DLD1 (cell line): Measurements from ENCODE around the gene SEC14L1.
"Not testable (repeated sequence)": the region's sequence is repeated elsewhere in the genome, so short reads cannot be mapped to it uniquely, and the experiment has no call there.

Source experiments
- in situ Hi-C: cut with HindIII; loops from 2 replicates; pipeline ENCODE4 v1.10.0; 2017; ENCODE audit warnings: low sequenced_read_pairs

SEC14L1 gene

DNA sequence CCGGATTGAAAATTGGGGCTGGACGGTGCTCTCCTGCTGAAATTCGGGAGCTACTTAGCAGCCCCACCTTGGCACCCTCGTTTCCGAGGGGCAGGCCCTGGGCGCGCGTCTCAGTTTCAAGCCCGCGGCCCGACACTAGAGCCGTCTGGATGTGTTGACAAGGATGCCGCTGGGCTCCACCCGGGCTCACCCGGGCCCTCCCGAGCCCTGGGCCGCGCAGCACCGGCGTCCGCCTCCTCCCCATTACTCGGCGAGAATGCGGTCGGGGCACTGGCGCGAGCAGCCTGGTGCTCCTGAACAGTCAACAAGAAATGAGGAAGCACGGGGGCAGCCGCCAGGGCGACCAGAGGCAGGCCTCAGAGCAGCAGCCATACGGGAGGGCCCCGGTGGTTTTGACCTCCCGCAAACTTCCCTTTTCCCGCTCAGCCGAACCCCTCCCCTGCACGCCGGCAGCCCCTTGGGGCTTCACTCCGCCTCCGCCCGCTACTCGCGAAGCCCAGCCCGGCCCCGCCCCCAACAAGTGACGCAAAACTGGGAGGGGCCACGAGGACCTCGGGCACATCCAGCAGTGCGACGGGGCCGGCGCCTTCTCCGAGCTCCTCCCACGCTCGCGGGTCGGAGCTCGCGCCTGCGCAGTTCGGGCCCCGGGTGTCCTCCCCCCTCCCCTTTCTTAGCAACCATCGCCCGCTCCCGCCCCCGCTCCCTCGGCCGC lies 447 bp upstream of the SEC14L1 start:
- in situ Hi-C loops, result no loop called here

DNA sequence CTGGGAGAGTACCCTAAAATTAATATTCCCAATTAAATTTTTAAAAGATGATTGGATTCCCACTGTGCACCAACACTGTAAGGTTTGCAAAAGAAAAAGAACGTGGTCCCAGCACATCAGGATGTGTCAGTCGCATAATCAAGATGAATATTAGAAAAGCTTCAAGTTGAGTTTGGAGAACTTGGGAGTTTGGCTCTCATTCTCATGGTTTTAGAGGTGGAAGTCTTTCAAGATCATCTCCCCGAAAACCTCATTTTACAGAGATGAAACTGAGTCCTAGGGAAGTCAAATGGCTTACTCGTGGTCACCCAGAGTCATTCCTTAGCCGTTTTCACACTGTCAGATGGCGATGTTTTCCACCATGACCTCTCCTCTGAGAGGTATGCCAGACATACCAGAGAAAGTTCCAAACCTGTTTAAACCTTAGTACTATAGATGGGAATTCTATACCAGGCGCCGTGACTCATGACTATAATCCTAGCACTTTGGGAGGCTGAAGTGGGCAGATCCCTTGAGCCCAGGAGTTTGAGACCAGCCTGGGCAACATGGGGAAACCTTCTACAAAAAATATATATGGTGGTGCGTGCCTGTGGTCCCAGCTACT lies 1.2 kb downstream of the SEC14L1 start:
- in situ Hi-C loops, result no loop called here

DNA sequence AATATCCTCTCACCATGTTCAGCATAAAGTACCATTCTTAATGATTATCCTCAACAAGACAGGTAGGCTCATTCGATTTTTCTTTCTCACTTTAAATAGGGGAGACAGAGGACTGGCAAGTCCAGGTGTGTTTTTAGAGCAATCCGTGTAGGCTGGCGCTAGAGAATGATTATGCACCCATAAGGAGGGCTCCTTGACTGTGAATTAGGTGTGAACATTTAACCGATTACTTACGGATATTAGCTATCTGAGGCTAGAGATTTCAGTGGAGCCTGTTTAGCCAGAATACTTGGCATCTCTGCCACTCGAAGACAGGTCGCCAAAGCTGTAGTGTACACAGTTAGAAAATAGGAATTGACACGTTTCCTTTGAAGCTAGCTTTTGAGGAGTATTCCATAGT lies 1.9 kb downstream of the SEC14L1 start:
- in situ Hi-C loops, result no loop called here

DNA sequence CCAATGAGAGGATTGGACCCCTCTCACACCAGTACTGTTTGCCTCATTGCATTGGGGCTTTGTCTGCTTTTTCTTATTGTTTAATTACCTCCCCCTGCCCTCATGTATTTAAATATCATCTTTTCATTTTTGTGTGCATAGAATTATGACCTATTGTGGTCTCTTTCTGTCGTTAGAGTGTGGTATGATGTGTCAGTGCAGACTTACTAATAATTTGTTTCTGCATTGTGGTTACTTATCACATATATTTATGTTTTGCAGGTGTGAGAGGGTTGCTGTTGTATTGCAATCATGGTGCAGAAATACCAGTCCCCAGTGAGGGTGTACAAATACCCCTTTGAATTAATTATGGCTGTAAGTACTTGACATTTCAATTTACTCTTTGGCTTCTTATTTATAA lies 2.5 kb downstream of the SEC14L1 start:
- in situ Hi-C loops, result no loop called here

DNA sequence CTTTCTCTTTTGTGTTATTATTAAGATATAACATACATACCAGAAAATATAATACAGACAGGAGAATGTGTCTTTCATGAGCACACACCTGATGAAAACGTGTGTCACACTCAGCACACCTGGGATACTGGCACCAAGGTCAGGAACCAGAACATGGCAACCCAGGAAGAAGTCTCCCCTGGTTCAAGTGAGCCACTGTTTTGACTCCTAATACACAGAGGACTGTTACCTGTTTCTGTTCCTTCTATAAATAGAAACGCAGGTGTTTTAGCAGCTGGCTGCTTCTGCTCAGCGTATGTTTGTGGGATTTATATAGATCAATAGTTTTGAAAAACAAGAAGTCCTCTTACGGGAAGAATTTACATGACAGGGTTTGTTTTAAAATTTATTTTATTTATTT lies 3.5 kb downstream of the SEC14L1 start:
- in situ Hi-C loops, result no loop called here

DNA sequence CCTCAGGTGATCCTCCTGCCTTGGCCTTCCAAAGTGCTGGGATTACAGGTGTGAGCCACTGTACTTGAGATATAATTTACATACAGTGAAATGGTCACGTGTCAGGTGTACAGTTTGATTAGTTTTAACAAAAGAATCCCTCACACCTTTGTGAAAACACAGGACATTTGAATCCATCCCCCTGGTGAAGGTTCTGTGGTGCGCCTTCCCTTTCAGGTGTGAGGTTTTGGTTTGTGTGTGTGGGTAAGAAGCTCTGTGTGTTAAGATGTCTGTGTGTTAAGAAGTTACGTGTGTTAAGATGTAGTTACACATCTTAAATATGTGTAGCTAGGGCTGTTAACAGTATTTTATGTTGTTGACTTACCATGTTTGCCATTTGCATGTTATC lies 4.4 kb downstream of the SEC14L1 start:
- in situ Hi-C loops, result no loop called here

DNA sequence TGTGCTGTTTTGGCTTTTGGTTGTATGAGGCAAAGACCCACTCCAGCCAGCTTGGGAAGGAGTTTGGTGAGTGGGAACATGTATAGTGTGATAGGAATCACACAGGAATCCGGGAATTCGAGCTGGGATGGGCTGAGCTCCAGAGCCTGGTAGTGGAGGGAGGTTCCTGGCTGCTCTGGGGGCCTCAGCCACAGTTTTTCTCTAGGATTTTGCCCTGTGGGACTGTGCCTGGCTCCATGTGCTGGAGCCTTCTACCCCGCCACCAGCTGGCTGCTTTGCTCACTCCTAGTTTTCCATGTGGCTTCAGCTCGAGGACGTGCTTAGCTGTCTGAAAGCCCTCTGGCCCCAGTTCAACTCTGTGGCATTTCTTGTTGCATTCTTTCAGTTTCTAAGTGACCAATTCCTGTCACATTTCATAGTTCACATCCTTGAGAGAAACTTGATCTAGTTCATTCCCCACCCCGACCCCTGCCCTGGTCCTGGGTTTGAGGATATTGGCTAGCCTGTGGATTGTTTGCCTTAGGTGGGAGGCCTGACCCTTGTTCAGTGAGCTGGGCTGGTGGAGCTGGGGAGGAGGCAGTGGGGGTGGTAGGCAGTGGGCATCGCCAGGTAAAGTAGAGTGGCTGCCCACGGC lies 5.0 kb downstream of the SEC14L1 start:
- in situ Hi-C loops, result no loop called here

DNA sequence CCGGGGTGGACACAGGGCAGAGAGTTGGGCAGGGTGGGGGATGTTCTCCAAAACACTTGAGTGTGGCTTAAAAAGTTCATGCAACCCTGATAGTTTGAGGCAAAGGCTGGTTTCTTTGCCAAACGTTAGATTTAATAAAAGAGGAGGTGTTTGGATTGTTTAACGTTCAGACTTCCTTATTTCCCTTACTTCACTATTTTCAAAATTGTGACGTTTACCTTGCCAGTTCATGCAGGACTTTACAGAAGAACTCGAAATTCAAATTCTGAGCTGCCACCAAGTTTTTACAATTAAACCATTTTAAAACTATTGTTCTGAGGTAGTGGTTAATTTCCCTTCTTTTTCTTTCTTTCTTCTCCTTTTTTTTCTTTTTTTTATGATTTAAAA lies 5.5 kb downstream of the SEC14L1 start:
- in situ Hi-C loops, result no loop called here

DNA sequence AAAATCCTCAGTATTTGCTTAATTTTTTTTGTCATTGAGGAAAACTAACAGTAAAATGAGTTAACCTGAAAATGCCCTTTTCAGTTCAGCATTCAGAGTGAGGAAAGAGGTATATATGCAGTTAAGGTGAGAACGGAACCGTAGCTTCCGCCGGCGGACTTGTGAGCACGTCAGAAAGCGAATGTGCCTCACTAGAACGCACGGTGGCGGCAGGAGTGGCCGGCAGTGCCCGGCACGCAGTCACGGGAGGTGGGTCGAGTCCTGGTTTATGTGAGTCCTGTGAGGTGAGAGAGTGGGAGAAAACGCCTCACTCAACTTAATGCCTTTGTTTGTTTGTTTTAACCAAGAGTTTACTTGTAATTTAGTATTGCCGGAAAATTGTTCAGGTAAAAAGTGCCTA lies 6.1 kb downstream of the SEC14L1 start:
- in situ Hi-C loops, result no loop called here

DNA sequence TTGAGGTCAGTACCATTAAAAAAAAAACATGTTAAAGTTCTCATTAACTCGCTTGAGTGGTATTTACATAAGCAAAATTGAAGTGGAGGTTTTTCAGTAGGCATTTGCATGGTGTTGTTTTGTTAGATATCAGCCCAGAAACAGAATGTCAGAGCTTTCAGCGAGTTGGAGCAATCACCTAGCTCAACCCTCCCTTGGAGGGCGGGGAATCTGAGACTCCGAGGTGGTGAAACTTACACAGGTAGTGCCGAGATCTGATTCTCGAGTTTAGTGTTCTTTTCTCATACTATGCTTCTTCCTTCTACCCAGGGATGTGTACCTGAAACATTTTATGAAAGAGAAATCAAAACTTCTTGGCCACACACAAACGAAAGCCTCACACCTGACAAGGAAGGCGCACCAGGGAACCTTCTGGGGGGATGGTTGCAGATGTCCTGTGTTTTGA lies 6.6 kb downstream of the SEC14L1 start:
- in situ Hi-C loops, result no loop called here

DNA sequence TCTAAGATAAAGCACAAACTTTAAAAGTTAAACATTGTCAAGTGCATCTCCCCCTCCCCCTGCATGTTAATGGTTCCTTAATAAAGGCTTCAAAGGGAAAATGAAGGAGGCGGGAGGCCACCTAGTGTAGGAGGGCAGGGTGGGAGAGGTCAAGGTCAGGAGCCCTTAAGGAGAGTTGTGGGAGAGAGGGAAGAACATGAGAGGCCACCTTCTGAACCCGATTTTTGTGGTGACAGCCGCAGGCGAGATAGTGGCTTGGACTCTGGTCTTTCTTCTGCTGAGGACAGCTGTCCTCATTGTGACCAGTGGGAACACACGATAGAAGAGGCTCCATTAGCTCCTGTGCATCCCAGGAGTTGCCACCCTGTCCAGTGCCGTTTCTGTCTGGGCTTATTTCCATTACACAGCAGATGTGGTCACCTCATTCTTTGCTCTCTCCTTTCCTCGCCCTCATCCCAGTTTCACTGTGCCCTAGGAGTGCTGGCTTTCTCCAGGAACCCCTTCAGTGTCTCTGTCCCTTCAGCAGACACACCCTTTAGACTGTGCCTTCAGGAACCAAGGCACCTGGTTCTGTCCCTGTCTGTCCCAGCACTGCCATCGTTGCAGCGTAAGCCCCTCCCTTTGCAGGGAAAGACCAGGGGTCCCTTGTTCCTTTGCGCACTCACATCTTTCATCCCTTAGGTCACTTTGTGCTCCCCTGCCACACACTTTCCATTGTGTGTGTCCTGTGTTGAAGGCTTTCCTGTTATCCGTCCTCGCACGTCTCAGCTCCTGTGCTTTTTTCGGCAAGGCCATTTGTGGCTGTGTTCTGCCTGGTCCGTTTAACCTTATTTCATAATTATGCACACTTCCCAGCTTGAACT lies 7.5 kb downstream of the SEC14L1 start:
- in situ Hi-C loops, result no loop called here

DNA sequence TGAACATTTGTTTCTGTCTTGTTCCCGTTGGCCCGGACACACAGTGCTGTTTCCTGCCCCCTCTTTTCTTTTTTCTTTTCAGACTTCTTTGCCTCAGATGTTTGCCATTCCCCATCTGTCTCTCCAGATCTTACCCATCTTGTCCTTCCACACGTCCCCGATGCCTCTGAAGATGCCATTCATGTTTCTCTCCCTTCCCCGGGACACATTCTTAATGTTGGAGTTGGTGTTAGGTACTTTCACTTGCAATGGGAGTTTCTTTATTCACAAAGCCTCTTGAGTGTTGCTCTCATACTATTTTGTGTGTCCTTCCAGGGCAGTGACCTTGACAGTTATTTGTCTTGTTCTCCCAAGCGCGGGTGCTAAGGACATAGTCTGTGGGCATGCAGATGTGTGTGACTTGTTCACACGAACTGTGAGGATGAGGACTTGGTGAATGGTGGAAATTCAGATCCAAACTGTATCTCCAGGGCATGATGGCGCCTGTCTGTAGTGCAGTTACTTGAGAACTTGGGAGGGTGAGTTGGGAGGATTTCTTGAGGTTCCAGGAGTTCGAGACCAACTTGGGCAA lies 8.3 kb downstream of the SEC14L1 start:
- in situ Hi-C loops, result no loop called here

DNA sequence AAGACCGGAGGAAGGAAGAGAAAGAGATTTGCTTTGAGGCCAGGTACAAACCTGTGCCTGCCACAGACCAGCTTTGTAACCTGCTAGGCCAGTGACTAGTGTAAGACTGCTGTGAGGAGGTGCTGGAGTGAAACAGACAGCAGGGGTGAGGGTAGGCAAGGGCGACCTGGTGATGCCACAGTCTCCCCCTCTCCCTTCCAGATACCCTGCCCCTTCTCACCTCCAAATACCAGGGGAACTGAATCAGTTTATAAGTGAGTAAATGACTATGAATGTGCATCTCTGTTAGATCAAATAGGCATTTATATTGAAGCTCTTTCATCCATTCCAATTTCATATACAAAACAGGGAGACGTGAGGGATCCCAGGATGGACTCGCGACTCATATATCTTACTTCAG lies 9.4 kb downstream of the SEC14L1 start:
- in situ Hi-C loops, result no loop called here

DNA sequence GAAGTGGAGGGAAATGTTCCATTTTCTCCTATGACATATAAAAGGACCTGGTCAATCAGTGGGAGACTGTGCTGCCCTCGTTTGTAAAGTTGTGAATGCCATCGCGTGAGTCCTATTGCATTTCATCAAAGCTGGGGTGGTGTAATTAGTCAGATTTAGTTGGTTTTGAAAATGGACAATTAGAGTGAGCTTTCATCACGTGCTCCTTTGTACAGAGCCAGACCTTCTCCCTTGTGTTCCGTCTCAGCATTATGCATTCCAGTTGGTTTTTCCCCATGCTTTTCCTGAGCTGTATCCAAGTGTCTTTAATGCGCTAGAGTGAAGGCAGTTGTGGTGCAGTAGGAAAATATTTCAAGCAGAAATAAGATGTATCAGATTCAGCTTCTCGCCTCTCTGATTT lies 10.4 kb downstream of the SEC14L1 start:
- in situ Hi-C loops, result no loop called here

DNA sequence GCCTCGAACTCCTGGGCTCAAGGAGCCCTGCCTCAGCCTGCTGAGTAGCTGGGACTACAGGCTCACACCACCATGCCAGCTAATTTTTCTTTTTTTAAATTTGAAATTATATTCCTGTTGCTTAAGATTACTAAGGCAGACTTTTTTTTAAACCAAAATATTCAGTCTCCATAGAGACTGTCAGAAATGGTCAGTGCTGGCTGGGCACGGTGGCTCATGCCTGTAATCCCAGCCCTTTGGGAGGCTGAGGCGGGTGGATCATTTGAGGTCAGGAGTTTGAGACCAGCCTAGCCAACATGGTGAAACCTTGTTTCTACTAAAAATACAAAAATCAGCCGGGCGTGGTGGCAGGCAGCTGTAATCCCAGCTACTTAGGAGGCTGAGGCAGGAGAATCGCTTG lies 11.3 kb downstream of the SEC14L1 start:
- in situ Hi-C loops, result not testable (repeated sequence)

DNA sequence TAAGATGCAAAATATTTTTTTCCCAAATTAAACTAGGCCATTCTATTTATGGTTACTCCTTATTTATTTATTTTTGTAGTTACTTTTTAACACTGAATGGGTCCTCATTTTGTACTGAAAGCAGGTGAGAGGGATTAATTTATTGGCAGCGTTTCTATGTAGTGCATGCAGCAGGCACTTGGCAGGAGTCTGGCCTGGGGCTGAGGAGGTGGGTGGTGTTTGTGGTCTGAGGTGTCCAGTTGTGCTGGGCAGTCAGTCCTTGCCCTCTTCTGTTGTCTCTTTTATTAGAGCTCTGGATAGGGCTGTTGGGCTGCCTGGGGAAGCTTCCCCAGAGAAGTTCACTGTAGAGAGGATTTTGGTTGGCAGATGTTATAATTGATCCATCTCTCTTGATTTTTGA lies 12.7 kb downstream of the SEC14L1 start:
- in situ Hi-C loops, result no loop called here

DNA sequence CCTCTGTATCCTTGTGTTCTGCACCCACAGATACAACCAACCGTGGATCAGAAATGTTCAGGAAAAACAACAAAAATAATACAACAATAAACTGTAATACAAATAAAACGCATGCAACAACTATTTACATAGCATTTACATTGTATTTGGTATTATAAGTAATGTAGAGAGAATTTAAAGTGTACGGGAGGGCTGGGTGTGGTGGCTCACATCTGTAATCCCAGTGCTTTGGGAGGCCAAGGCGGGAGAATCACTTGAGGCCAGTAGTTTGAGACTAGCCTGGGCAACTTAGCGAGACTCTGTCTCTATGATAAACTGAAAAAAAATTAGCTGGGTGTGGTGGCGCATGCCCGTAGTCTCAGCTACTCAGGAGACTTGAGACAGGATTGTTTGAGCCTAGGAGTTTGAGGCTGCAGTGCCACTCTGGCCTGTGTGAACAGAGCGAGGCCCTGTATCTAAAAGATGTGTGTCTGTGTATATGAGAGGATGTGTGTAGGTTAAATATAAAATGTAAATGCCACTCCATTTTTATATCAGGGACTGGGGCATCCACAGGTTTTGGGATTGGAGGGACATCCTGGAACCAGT lies 13.3 kb downstream of the SEC14L1 start:
- in situ Hi-C loops, result no loop called here

DNA sequence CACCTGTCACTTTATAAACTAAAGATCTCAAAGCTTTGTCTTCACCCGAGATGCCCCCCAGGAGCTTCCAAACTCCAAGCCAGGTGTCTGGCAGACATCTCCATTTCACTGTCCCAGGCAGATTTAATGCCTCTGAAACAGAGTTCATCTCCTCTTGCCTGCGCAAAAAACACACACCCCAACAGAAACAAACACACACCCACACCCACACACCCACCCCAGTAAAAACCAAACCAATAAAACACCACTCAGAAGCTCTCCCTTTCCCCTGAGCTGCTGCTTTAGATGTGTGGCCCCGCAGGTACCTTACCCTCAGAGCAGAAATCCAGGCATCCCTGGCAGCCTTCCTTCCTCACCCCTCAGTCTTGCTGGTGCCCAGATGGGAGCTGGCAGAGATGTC lies 14.4 kb downstream of the SEC14L1 start:
- in situ Hi-C loops, result no loop called here

DNA sequence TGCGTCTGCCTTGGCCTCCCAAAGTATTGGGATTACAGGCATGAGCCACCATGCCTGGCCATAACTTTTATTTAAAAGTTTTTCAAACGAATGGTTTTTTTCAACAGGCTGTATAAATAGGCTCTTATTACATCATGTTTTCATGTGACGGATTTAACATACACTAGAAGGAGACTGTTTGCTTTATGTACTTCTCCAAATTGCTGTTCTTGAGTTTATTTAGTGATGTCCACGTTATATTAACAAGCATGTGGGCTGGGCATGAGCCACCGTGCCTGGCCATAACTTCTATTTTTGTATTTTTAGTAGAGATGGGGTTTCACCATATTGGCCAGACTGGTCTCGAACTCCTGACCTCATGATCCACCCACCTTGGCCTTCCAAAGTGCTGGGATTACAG lies 17.0 kb downstream of the SEC14L1 start:
- in situ Hi-C loops, result not testable (repeated sequence)

DNA sequence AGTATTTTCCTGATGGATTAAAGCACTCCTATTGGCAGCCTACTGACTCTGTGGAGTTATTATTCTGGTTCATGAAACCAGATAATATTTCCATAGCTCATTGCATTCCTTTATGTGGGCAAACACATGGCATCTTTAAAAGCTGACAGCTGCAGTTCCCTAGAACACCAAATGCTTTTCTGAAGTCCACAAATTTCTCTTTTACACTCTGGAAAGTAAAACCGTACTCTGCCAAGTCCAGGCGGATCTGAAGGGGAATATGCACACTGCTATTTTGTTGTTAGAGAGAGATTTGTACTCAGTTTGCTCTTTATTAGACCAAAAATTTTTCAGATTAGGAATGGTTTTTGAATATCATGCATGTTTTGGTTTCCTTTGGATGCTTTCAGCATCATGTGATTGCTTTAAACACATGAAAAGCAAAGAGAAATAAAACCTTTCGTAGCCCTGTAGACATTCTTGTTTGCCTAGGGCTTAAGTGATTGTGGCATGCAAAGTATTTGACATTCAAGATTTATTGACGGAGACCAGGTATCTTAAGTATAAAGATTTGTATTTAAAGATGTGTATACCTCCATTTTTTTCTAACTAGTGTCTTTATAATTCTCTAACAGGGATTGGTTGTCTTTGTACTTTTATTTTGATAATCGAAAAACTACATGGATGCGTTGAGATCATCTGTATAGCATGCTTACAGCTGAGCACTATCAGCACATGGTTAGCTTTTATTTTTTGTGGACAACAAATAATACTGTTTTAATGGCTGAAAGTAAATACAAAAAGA lies 19.5 kb downstream of the SEC14L1 start:
- in situ Hi-C loops, result no loop called here
